A673 (cell line): Measurements from ENCODE around the gene TPD52L2. TPM values are rescaled to one million over a fixed set of nuclear protein-coding genes. Genes with fewer than 3 reads are reported as not detected.

Experiments
- BruUV-seq: library from RNA; stranded (reverse); fragments of 400-500 nt; replicated peaks from 2 replicates; lab custom pipeline; 2021; lab: Mats Ljungman, UMichigan
- CTCF ChIA-PET: fragments of 300-600 bp; sonication (Branson Sonifier 250); formaldehyde crosslinking; loops from one replicate; lab custom pipeline; 2022; ENCODE audit warnings: antibody characterized with exemption; lab: Charles Lee
- POLR2A ChIA-PET: fragments of 300-600 bp; sonication (Branson Sonifier 250); formaldehyde crosslinking; loops from one replicate; lab custom pipeline; 2022; ENCODE audit warnings: antibody characterized with exemption; ENCODE audit not compliant: low non-redundant PET; lab: Charles Lee
- DNase-seq: peaks from one replicate; pipeline ENCODE4 v3.0.0-alpha.2; 2015; ENCODE audit warnings: low spot score
- H3K27ac ChIP-seq: fragments of 200-600 bp; sonication (generic); 2 replicates; pipeline ENCODE4 v1.5.1; 2016; ENCODE audit warnings: mixed run types, low read depth, mild to moderate bottlenecking, mixed read lengths, antibody characterized with exemption, low read length; ENCODE audit not compliant: poor library complexity, severe bottlenecking
- H3K27me3 ChIP-seq: fragments of 200-600 bp; sonication (generic); replicated peaks from 2 replicates; pipeline ENCODE4 v1.6.1; 2017; ENCODE audit warnings: mixed run types, low read depth, mild to moderate bottlenecking, mixed read lengths, antibody characterized with exemption, low read length; ENCODE audit not compliant: insufficient read depth, poor library complexity
- H3K36me3 ChIP-seq: fragments of 200-600 bp; sonication (generic); 2 replicates; pipeline ENCODE4 v1.6.1; 2016; ENCODE audit warnings: mixed run types, mild to moderate bottlenecking, mixed read lengths, antibody characterized with exemption, low read length; ENCODE audit not compliant: insufficient read depth, poor library complexity, severe bottlenecking
- H3K4me1 ChIP-seq: fragments of 200-600 bp; sonication (generic); 2 replicates; pipeline ENCODE4 v1.6.1; 2017; ENCODE audit warnings: mixed run types, mild to moderate bottlenecking, mixed read lengths, antibody characterized with exemption, low read length; ENCODE audit not compliant: insufficient read depth, poor library complexity, severe bottlenecking
- H3K4me3 ChIP-seq: fragments of 200-600 bp; sonication (generic); 2 replicates; pipeline ENCODE4 v1.5.1; 2016; ENCODE audit warnings: low read depth, mixed run types, mild to moderate bottlenecking, mixed read lengths, low read length; ENCODE audit not compliant: poor library complexity, severe bottlenecking
- H3K9me3 ChIP-seq: fragments of 200-600 bp; sonication (generic); 2 replicates; pipeline ENCODE4 v1.6.1; 2016; ENCODE audit warnings: mixed run types, low read depth, mild to moderate bottlenecking, mixed read lengths, antibody characterized with exemption, low read length; ENCODE audit not compliant: poor library complexity, severe bottlenecking
- CTCF ChIP-seq: fragments of 300-800, 200-600 bp; sonication (generic); conservative IDR thresholded peaks from 2 replicates; pipeline ENCODE4 v1.5.1; 2017; ENCODE audit warnings: low read depth, mild to moderate bottlenecking, antibody characterized with exemption, low read length, moderate library complexity, mixed read lengths
- EZH2 ChIP-seq: fragments of 200-600 bp; sonication (generic); IDR thresholded peaks from 2 replicates; pipeline ENCODE4 v1.6.1; 2017; ENCODE audit warnings: borderline replicate concordance, low read depth, mild to moderate bottlenecking, mixed read lengths, antibody characterized with exemption, low read length; ENCODE audit not compliant: poor library complexity, severe bottlenecking
- intact Hi-C: fragments of 100-400 bp; cut with micrococcal nuclease; formaldehyde crosslinking; loops from one replicate; pipeline ENCODE4 v1.10.0; 2022; ENCODE audit not compliant: unreplicated experiment
- total RNA-seq: library from RNA; stranded (reverse); gene quantifications from 2 replicates; pipeline ENCODE4 v1.2.3, GENCODE V29; 2021

The TPD52L2 gene
- total RNA-seq, 1 experiment from 2014 or later: 89.9 TPM

DNA sequence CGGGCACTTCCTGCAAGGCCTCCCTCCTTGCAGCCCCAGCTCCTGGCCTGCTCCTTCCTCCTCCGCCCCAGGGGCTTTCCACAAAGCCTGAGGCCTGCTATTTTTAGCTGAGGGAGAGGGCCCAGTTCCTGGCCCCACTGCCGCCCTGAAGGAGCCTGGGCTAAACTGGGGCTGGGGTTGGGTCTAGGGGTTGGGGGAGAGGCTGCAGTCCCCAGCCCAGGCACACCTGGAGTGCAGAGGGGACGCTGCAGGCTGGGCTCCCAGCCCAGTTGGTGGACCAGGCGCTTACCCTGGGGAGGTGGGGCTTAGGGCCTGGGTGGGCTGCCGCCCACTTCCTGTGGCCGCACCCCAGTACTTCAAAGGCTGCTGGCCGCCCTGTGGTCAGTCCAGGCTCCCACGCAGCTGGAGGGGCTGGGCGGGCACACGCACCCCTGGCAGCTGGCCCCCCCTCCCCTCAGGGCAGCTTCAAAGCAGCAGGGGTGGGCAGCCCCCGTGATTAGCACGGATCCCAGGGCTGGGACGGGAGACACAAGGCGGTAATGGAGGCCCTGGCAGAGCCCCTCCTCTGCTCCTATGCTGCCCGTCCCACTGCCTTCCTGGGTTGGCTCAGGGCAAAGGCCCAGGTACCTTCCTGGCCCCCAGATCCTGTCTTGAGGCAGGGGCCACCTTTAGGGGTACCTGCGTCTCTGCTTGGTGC lies 10.9 kb upstream of the TPD52L2 start:
- CTCF ChIA-PET: interaction anchor here (0.6 kb wide), 1 partner anchor 81 kb away, joined by 8 read pairs; no protein-coding TSS in a partner anchor
- H3K4me3 ChIP-seq: no peak overlapping the region
- H3K27ac ChIP-seq: no peak overlapping the region

DNA sequence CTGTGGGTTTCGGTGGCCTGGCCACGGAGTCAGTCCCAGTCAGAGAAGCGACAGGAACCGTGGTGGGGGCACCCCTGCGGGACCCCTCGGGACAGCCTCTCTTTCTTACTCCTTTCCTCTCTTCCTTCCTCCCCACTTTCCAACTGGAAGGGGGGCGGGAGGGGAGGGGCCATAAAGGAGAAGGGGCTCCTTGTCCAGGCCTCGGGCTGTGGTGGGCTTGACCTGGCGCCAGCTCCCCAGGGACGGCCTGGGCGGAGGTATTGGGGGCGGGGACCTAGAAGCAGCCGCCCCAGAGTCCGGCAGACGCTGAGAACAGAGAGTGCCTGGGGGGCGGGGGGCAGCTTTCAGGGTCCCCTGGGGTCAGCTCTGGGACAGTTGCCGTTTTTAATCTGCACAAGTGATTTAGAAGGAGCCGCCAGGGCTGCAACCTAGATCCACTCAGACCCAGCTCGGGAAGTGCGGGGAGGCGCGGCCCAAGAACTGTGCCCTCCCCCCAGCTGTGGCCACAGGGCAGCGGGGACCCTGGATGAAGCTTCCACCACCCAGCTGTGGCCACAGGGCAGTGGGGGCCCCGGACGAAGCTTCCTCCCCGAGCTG lies 10.2 kb upstream of the TPD52L2 start:
- POLR2A ChIA-PET: no interaction called here
- no peak for DNase-seq
- Histone ChIP-seq H3K4me3 (no peak overlapping the region), H3K4me1 (peaks cover 11% of the 10 kb centered on the region), H3K27me3 (no peaks in the 10 kb centered on the region), H3K27ac (no peak overlapping the region), H3K9me3 (no peaks in the 10 kb centered on the region), H3K36me3 (no peaks in the 10 kb centered on the region)
- intact Hi-C loops: no loop called here
- BruUV-seq: no TSS peak
- CTCF ChIA-PET: interaction anchor here (0.6 to 1.1 kb wide), 2 partner anchors 82 to 189 kb away, joined by 3 to 8 read pairs; no protein-coding TSS in a partner anchor
- TF ChIP-seq CTCF: no peak
- no peak for TF ChIP-seq EZH2

More for the DNA sequence above, 10.9 kb upstream of the TPD52L2 start:
- no peak for TF ChIP-seq EZH2
- TF ChIP-seq CTCF: no peak
- POLR2A ChIA-PET: no interaction called here
- intact Hi-C loops: no loop called here
- no peak for DNase-seq
- Histone ChIP-seq H3K4me1 (peaks cover 11% of the 10 kb centered on the region), H3K36me3 (no peaks in the 10 kb centered on the region), H3K27me3 (no peaks in the 10 kb centered on the region), H3K9me3 (no peaks in the 10 kb centered on the region)
- BruUV-seq: no TSS peak

DNA sequence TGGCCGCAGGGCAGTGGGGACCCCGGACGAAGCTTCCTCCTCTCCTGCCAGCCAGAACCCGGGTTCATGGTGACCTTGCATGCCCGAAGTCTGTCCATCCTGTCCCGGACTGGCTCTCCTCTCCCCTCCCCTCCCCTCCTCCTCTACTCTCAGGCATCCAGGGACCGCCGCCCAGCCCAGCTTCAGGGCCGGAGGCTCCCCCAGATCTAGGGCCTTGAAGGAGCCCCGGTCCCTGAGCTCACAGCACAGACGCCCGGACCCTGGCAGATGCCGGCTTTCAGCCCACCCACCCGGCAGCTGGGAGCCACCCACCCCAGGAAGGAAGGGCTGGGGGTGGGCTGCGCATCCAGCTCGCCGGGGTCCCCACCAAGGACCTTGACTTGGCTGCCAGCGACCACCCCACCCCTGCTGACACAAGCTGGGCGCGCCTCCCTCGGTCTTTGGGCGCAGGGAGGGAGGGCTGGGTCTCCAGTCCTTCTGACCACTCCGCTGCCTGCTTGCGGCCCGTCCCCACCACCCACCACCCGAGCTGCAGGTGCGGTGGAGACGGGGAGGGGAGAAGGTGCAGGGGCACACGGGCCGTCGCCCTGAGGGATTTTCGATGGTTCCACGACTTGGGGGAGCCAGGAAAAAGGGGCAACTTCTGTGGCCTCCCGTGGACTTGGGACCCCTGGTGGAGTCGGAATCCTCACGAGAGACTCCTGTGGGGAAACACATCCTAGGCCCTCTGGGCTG lies 9.5 kb upstream of the TPD52L2 start:
- peaks cover 11% of the 10 kb centered on the region for H3K4me1 ChIP-seq
- H3K27me3 ChIP-seq: no peaks in the 10 kb centered on the region
- H3K27ac ChIP-seq: no peak overlapping the region
- H3K4me3 ChIP-seq: no peak overlapping the region
- intact Hi-C loops: no loop called here
- ChIA-PET POLR2A (no interaction called here), CTCF (interaction anchor here (1.1 kb wide), 1 partner anchor 188 kb away, joined by 3 read pairs; no protein-coding TSS in a partner anchor)
- H3K36me3 ChIP-seq: no peaks in the 10 kb centered on the region
- TF ChIP-seq EZH2: no peak
- no peak for TF ChIP-seq CTCF
- no peak for DNase-seq
- BruUV-seq: no TSS peak
- H3K9me3 ChIP-seq: no peaks in the 10 kb centered on the region
